Pancreas (tissue), 10 donors: Measurements from ENCODE around the gene B4GALNT4. TPM values are rescaled to one million over a fixed set of nuclear protein-coding genes. Genes with fewer than 3 reads are reported as not detected.

Experiments
- ATAC-seq, 4 donors: fragments of 200-7000 bp; cut with Tn5 transposase; one replicate each; pipeline versions ENCODE4 v1.8.0 to v1.9.1; 2020; ENCODE audit warnings: mild to moderate bottlenecking in 4 of 4, moderate library complexity in 4 of 4
- DNase-seq, 6 donors: peaks; one replicate each; pipeline ENCODE4 v3.0.0-alpha.2; 2020
- FAIRE-seq: peaks from 2 replicates; lab custom pipeline; 2012; peaks lifted over from hg19 to GRCh38; lab: Jason Lieb, UNC
- H3K27ac ChIP-seq, 4 donors: fragments of 200-600 bp; sonication (generic); 1 replicate in 3 of 4; 2 replicates in 1 of 4; pipeline versions ENCODE4 v1.5.0 to v1.8.0; 2020
- H3K27me3 ChIP-seq, 4 donors: fragments of 200-600 bp; one replicate each; pipeline ENCODE4 v1.8.0; 2021
- H3K36me3 ChIP-seq, 3 donors: fragments of 200-600 bp; sonication (generic) in 1 of 3; one replicate each; pipeline versions ENCODE4 v1.5.0 to v1.8.0; 2020 to 2021
- H3K4me1 ChIP-seq, 3 donors: fragments of 200-600 bp; one replicate each; pipeline ENCODE4 v1.8.0; 2021
- H3K4me3 ChIP-seq, 4 donors: fragments of 200-600 bp; sonication (generic) in 2 of 4; one replicate each; pipeline versions ENCODE4 v1.5.0 to v1.8.0; 2020 to 2021
- H3K9me3 ChIP-seq, 4 donors: fragments of 200-600 bp; one replicate each; pipeline ENCODE4 v1.8.0; 2021
- WGBS, 2 donors: extraction: QIAGEN DNeasy Blood & Tissue Kit; methylation state at CpG; one replicate each; pipeline ENCODE4 v1.1.7; 2013; 5-methylcytosine and 5-hydroxymethylcytosine counted together
- intact Hi-C, 3 donors: fragments of 100-400 bp; cut with DNase I; formaldehyde crosslinking; loops; one replicate each; pipeline versions ENCODE4 v1.11.1 to v1.14.2; 2022
- polyA plus RNA-seq, 2 donors: library from polyadenylated mRNA; stranded (reverse); fragments of 200-250 nt; gene quantifications; one replicate each; pipeline ENCODE4 v1.2.3, GENCODE V29; 2013
- total RNA-seq, 6 donors: library from RNA; stranded (reverse); fragmentation: NEBNext Ultra II Directional in 4 of 6; extraction: Animal tissue kit (Norgen Biotek cat#: 25700) in 4 of 6; gene quantifications; one replicate each; pipeline versions ENCODE4 v1.2.1 to v1.2.4, GENCODE V29; 2021 to 2023
- TF ChIP-seq, protein P1 (sequence below), 4 donors: fragments of 200-600 bp; sonication (generic) in 3 of 4; IDR thresholded peaks; one replicate each; pipeline versions ENCODE4 v1.5.0 to v1.8.0; 2021; ENCODE audit warnings: antibody characterized with exemption in 4 of 4
- donor health status: healthy with polysubstance abuse.
- donor health status: DM: no; HTN: no; CAD: no; lungs with moderate emphysema.
- donor health status: DM: no; HTN: no; CAD: no.
- donor health status: control.
- donor health status: control.
- donor health status: Bipolar disorder and iron deficiency.
- donor health status: DM: yes; HTN: yes; CAD: no.
- donor health status: DM: no; HTN: no; CAD: no.
- donor health status: DM: no; HTN: no; CAD: no.
- donor health status: DM: yes; HTN: yes; CAD: no.

B4GALNT4 gene
- total and polyA plus RNA-seq, 8 donors: 0.95 to 25.9 (median 2.0) TPM

DNA sequence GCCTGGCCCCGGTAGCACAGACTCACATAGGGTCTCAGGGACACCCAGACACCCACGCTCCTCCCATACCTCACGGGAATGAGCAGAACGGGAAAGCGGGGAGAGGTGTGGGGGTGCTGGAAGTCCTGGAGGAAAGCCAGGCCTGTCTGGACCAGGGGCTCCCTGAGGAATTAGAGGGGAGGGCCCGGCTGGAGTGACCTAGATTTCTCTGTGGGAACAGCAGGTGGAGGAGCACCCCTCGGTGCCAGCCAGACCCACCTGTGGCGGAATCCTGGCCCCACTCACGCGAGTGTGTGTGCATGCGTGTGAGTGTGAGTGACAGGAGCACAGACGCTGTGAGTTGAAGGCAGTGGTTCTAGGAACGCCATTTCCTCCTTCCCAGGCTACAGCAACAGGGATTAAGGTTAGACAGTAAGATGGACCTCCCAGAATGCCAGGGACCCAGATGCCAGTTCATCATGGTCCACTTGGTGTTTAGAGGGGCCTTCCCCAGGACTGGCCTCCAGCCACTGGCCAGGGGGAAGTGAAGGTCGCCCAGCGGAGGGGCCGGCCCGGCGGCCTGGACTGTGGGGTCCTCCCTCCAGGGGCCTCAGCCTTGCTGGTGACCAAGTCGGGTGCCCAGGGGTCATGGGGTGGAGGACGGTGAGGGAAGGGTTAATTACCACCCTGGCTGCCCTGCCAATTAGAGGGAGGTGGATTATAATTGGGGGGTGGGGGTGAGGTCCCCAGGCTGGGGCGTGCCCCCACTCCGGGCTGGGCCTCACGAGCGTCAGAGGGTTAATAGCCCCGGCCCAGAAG is 25.8 kb downstream of the B4GALNT4 start:
- ATAC-seq (no peak), DNase-seq (peak in 1 of 6 donors; percentile 42), FAIRE-seq (no peak)
- H3K27me3 ChIP-seq: no peaks in the 10 kb centered on the region
- 31 to 39% methylated on average over 23 to 25 of the region's 25 CpGs for WGBS, 2 donors
- TF ChIP-seq, protein P1, sequence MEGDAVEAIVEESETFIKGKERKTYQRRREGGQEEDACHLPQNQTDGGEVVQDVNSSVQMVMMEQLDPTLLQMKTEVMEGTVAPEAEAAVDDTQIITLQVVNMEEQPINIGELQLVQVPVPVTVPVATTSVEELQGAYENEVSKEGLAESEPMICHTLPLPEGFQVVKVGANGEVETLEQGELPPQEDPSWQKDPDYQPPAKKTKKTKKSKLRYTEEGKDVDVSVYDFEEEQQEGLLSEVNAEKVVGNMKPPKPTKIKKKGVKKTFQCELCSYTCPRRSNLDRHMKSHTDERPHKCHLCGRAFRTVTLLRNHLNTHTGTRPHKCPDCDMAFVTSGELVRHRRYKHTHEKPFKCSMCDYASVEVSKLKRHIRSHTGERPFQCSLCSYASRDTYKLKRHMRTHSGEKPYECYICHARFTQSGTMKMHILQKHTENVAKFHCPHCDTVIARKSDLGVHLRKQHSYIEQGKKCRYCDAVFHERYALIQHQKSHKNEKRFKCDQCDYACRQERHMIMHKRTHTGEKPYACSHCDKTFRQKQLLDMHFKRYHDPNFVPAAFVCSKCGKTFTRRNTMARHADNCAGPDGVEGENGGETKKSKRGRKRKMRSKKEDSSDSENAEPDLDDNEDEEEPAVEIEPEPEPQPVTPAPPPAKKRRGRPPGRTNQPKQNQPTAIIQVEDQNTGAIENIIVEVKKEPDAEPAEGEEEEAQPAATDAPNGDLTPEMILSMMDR (IDR thresholded peaks at IDR 0.05): no peak
- intact Hi-C loops: no loop called here
- peaks cover 0 to 3% (median 0%) of the 10 kb centered on the region in 3 donors for H3K4me1 ChIP-seq
- H3K9me3 ChIP-seq: no peaks in the 10 kb centered on the region
- peaks cover 0 to 9% (median 2%) of the 10 kb centered on the region in 3 donors for H3K36me3 ChIP-seq
- peak overlapping the region; percentile 60 to 77 (median 64) for H3K4me3 ChIP-seq
- H3K27ac ChIP-seq: peak overlapping the region in 3 of 4 donors; percentile 71 to 83 (median 74)

DNA sequence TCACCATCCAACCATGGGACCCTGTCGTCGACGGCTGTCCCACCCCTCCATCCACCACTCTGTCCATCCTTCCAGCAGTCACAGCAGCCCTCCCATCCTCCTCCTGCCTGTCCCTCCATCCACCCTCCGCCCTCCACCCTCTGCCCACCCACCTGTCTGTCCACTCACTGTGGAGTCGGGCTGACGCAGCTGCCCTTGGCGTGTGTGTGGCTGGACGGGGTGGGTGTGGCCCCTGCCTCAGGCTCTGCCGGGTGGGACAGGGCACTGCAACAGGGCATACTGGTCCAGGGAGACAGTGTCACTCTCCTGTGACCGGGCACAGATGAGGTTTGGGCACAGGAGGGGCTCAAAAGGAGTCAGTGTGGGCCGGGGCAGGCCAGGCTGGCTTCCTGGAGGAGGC is 26.6 kb downstream of the B4GALNT4 start:
- FAIRE-seq (no peak), DNase-seq (peak in 1 of 6 donors; percentile 43), ATAC-seq (no peak)
- H3K36me3 ChIP-seq: peaks cover 0 to 10% (median 4%) of the 10 kb centered on the region in 3 donors
- H3K27ac ChIP-seq: no peak overlapping the region
- TF ChIP-seq, protein P1 (IDR thresholded peaks at IDR 0.05): no peak
- WGBS, 2 donors: 78 to 83% methylated on average over 11 of the region's 11 CpGs
- intact Hi-C loops: no loop called here
- no peaks in the 10 kb centered on the region for H3K27me3 ChIP-seq
- peaks cover 0 to 3% (median 0%) of the 10 kb centered on the region in 3 donors for H3K4me1 ChIP-seq
- no peaks in the 10 kb centered on the region for H3K9me3 ChIP-seq
- no peak overlapping the region for H3K4me3 ChIP-seq

DNA sequence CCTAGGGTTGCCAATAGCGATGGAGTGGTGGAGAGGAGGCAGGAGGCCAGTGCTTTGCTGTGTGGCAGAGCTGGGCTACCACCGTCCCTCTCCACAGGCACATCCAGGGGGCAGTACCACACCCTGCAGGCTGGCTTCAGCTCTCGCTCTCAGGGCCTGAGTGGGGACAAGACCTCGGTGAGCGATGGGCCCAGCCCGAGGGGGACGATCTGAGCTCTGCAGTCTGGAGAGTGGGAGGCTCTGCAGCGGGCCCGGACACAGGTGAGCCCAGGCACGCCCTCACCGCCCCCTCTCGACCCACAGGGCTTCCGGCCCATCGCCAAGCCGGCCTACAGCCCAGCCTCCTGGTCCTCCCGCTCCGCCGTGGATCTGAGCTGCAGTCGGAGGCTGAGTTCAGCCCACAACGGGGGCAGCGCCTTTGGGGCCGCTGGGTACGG is 27.2 kb downstream of the B4GALNT4 start:
- Histone ChIP-seq H3K9me3 (no peaks in the 10 kb centered on the region), H3K27ac (no peak overlapping the region), H3K36me3 (peaks cover 0 to 10% (median 4%) of the 10 kb centered on the region in 3 donors), H3K27me3 (no peaks in the 10 kb centered on the region), H3K4me3 (peak overlapping the region in 1 of 4 donors; percentile 33), H3K4me1 (peaks cover 0 to 3% (median 0%) of the 10 kb centered on the region in 3 donors)
- WGBS, 2 donors: 73 to 80% methylated on average over 22 to 23 of the region's 23 CpGs
- ATAC-seq (peak in 2 of 4 donors; percentile 5 to 9), DNase-seq (peak in 1 of 6 donors; percentile 30), FAIRE-seq (no peak)
- intact Hi-C loops: no loop called here
- TF ChIP-seq, protein P1 (IDR thresholded peaks at IDR 0.05): no peak

DNA sequence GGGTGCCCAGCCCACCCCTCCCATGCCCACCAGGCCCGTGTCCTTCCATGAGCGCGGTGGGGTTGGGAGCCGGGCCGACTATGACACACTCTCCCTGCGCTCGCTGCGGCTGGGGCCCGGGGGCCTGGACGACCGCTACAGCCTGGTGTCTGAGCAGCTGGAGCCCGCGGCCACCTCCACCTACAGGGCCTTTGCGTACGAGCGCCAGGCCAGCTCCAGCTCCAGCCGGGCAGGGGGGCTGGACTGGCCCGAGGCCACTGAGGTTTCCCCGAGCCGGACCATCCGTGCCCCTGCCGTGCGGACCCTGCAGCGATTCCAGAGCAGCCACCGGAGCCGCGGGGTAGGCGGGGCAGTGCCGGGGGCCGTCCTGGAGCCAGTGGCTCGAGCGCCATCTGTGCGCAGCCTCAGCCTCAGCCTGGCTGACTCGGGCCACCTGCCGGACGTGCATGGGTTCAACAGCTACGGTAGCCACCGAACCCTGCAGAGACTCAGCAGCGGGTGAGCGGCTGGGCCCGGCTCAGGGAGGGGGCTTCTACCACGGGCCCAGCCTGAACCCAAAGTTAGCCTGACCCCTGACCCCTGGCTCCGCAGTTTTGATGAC is 27.7 kb downstream of the B4GALNT4 start:
- Histone ChIP-seq H3K4me1 (peaks cover 0 to 3% (median 0%) of the 10 kb centered on the region in 3 donors), H3K36me3 (peaks cover 0 to 10% (median 4%) of the 10 kb centered on the region in 3 donors), H3K27me3 (no peaks in the 10 kb centered on the region), H3K27ac (no peak overlapping the region), H3K9me3 (no peaks in the 10 kb centered on the region), H3K4me3 (peak overlapping the region in 1 of 4 donors; percentile 33)
- 71 to 72% methylated on average over 31 to 43 of the region's 43 CpGs for WGBS, 2 donors
- DNase-seq (peak in 1 of 6 donors; percentile 51), FAIRE-seq (no peak), ATAC-seq (peak in 3 of 4 donors; percentile 32 to 45 (median 43))
- intact Hi-C loops: no loop called here
- TF ChIP-seq, protein P1 (IDR thresholded peaks at IDR 0.05): no peak
